ENCODE data around the gene STX1B. TPM values are rescaled to one million over a fixed set of nuclear protein-coding genes. Genes with fewer than 3 reads are reported as not detected.

Gene STX1B
- total RNA-seq, 1 donor from 2014 or later: under 0.01 TPM

DNA sequence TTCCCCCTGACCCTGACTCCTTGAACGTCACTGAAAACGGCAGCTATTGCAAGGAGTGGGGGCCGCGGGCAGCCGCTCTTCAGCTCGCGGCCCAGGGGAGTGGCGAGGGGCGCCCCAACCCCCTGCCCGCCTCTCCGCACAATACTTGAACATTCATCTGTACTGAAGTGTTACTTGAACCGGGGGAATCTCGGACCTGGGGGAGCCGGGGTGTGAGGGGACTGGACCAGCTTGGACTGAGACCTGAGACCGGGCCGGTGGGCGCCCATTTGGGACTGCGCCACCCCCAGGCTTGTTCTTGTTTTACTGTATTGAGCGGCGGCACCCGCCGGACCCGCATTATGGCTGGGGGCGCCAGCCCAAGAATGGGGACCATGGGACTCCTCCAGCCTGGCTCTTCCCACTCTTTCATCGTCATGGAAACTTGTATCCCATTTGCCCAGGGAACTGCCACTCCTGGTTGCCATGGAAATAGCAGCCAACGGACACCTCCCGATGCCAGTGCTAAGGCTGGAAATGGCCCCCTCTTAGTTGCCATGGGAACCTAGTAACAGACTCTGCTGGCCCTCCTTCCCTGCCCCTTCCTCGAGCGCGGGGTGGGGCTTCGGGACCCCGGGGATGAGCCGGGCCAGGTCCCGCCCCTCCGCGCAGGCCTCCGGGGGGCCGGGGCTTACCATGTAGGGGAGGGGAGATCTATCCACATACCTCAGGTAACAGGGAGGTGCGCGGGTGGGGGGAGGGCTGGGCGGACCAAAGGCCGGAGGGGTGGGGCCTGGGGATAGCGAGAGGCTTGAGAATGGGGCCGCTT is 62.4 kb downstream of the STX1B start:
- no peak for FAIRE-seq
- TF ChIP-seq, protein P1, sequence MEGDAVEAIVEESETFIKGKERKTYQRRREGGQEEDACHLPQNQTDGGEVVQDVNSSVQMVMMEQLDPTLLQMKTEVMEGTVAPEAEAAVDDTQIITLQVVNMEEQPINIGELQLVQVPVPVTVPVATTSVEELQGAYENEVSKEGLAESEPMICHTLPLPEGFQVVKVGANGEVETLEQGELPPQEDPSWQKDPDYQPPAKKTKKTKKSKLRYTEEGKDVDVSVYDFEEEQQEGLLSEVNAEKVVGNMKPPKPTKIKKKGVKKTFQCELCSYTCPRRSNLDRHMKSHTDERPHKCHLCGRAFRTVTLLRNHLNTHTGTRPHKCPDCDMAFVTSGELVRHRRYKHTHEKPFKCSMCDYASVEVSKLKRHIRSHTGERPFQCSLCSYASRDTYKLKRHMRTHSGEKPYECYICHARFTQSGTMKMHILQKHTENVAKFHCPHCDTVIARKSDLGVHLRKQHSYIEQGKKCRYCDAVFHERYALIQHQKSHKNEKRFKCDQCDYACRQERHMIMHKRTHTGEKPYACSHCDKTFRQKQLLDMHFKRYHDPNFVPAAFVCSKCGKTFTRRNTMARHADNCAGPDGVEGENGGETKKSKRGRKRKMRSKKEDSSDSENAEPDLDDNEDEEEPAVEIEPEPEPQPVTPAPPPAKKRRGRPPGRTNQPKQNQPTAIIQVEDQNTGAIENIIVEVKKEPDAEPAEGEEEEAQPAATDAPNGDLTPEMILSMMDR (IDR thresholded peaks at IDR 0.05; ENCODE audit: insufficient read depth, low read length, severe bottlenecking): no peak
- Histone ChIP-seq H3K4me3 (ENCODE audit: low read depth, low read length) (peak overlapping the region; percentile 84), H3K36me3 (ENCODE audit: control insufficient read depth, insufficient read depth, low read length) (peaks cover 5% of the 10 kb centered on the region), H3K27me3 (ENCODE audit: control insufficient read depth, insufficient read depth, low read length) (no peaks in the 10 kb centered on the region)
- DNase-seq (ENCODE audit: low read depth): peak; percentile 89

- FAIRE-seq: no peak
- TF ChIP-seq, protein P1 (IDR thresholded peaks at IDR 0.05; ENCODE audit: insufficient read depth, low read length, severe bottlenecking): no peak
- H3K27me3 ChIP-seq (ENCODE audit: control insufficient read depth, insufficient read depth, low read length): no peaks in the 10 kb centered on the region
- H3K36me3 ChIP-seq (ENCODE audit: control insufficient read depth, insufficient read depth, low read length): peaks cover 9% of the 10 kb centered on the region
- DNase-seq (ENCODE audit: low read depth): no peak
- H3K4me3 ChIP-seq (ENCODE audit: low read depth, low read length): no peak overlapping the region
Measured at GRCh38 chr16:30947541-30947858, 62.9 kb downstream of the STX1B start.

DNA sequence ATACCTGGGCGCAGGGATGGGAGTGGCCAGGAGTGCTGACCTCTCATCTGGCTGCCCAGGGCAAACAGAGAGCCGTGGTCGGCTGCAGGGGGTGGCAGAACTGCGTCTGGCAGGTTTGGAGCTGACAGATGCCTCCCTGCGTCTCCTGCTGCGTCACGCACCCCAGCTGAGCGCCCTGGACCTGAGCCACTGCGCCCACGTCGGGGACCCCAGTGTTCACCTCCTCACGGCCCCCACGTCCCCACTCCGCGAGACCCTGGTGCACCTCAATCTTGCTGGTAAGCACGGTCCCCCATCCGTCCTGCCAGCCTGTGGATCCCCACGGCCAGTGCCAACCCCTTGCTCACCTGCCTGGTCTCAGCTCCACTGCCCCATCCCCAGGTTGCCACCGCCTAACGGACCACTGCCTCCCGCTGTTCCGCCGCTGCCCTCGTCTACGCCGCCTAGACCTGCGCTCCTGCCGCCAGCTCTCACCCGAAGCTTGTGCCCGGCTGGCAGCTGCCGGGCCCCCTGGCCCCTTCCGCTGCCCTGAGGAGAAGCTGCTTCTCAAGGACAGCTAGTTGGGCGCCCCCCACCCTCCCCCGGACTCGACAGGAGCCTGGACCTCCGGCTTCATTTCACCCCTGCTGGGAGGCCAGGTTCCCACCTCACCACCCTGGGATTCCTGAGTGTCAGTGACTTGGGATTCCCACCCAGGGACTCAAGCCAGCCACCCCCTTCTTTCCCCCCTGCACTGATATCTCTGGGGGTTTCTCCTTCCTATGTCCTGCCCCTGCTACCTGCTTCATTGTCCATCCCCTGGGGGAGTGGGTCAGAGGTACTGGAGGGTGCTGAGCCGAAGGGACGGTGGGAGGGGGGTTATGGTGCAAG is 63.5 kb downstream of the STX1B start:
- Histone ChIP-seq H3K27me3 (ENCODE audit: control insufficient read depth, insufficient read depth, low read length) (no peaks in the 10 kb centered on the region), H3K4me3 (ENCODE audit: low read depth, low read length) (no peak overlapping the region), H3K36me3 (ENCODE audit: control insufficient read depth, insufficient read depth, low read length) (peaks cover 12% of the 10 kb centered on the region)
- DNase-seq (ENCODE audit: low read depth) (no peak), FAIRE-seq (no peak)
- TF ChIP-seq, protein P1 (IDR thresholded peaks at IDR 0.05; ENCODE audit: insufficient read depth, low read length, severe bottlenecking): no peak

- Histone ChIP-seq H3K4me3 (ENCODE audit: low read depth, low read length) (no peak overlapping the region), H3K36me3 (ENCODE audit: control insufficient read depth, insufficient read depth, low read length) (peaks cover 10% of the 10 kb centered on the region), H3K27me3 (ENCODE audit: control insufficient read depth, insufficient read depth, low read length) (no peaks in the 10 kb centered on the region)
- no peak for FAIRE-seq
- TF ChIP-seq, protein P1 (IDR thresholded peaks at IDR 0.05; ENCODE audit: insufficient read depth, low read length, severe bottlenecking): no peak
- DNase-seq (ENCODE audit: low read depth): no peak
Measured at GRCh38 chr16:30944352-30944751, 66.1 kb downstream of the STX1B start.

DNA sequence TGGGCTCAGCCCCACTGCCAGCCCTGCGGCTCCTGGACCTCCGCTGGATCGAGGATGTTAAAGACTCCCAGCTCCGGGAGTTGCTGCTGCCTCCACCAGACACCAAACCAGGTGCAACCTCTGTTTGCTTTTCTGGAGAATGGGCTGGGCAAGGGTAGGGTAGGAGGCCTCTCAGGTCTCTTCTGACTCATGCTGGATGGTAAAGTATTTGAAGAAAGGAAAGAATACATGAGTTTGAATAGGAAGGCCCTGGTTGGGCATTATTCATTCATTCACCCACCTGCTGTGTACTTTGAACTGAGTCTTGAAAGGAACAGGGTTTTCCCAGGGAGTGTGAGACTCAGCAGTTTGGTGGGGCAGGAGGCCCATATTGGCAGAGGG is 68.0 kb downstream of the STX1B start:
- peaks cover 10% of the 10 kb centered on the region for H3K36me3 ChIP-seq (ENCODE audit: control insufficient read depth, insufficient read depth, low read length)

More for the DNA sequence above, 68.0 kb downstream of the STX1B start:
- DNase-seq (ENCODE audit: low read depth): no peak
- TF ChIP-seq, protein P1 (IDR thresholded peaks at IDR 0.05; ENCODE audit: insufficient read depth, low read length, severe bottlenecking): no peak
- FAIRE-seq: no peak
- H3K27me3 ChIP-seq (ENCODE audit: control insufficient read depth, insufficient read depth, low read length): no peaks in the 10 kb centered on the region
- no peak overlapping the region for H3K4me3 ChIP-seq (ENCODE audit: low read depth, low read length)

Data from bronchial epithelial cell (primary cell).